ENCODE data around the gene PCDHGA9.
"Not testable (repeated sequence)": the region's sequence is repeated elsewhere in the genome, so short reads cannot be mapped to it uniquely, and the experiment has no call there.

Gene PCDHGA9

GRCh38 chr5:141373673-141374317, 28.8 kb upstream of the PCDHGA9 start, which contains the start of gene PCDHGA6:
Gene PCDHGA6, plus strand, starts transcription at chr5:141373891. Its CDS starts 193 bp downstream, at chr5:141374084.
- no peak for DNase-seq (ENCODE audit: insufficient read length, low spot score)
- TF ChIP-seq, protein P1, sequence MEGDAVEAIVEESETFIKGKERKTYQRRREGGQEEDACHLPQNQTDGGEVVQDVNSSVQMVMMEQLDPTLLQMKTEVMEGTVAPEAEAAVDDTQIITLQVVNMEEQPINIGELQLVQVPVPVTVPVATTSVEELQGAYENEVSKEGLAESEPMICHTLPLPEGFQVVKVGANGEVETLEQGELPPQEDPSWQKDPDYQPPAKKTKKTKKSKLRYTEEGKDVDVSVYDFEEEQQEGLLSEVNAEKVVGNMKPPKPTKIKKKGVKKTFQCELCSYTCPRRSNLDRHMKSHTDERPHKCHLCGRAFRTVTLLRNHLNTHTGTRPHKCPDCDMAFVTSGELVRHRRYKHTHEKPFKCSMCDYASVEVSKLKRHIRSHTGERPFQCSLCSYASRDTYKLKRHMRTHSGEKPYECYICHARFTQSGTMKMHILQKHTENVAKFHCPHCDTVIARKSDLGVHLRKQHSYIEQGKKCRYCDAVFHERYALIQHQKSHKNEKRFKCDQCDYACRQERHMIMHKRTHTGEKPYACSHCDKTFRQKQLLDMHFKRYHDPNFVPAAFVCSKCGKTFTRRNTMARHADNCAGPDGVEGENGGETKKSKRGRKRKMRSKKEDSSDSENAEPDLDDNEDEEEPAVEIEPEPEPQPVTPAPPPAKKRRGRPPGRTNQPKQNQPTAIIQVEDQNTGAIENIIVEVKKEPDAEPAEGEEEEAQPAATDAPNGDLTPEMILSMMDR (IDR thresholded peaks at IDR 0.05; ENCODE audit: insufficient read depth, missing control alignments): peak; percentile 11
- no peak for FAIRE-seq

GRCh38 chr5:141374627-141375026, 28.0 kb upstream of the PCDHGA9 start:
- DNase-seq (ENCODE audit: insufficient read length, low spot score): no peak
- FAIRE-seq: no peak
- TF ChIP-seq, protein P1 (IDR thresholded peaks at IDR 0.05; ENCODE audit: insufficient read depth, missing control alignments): no peak

DNA sequence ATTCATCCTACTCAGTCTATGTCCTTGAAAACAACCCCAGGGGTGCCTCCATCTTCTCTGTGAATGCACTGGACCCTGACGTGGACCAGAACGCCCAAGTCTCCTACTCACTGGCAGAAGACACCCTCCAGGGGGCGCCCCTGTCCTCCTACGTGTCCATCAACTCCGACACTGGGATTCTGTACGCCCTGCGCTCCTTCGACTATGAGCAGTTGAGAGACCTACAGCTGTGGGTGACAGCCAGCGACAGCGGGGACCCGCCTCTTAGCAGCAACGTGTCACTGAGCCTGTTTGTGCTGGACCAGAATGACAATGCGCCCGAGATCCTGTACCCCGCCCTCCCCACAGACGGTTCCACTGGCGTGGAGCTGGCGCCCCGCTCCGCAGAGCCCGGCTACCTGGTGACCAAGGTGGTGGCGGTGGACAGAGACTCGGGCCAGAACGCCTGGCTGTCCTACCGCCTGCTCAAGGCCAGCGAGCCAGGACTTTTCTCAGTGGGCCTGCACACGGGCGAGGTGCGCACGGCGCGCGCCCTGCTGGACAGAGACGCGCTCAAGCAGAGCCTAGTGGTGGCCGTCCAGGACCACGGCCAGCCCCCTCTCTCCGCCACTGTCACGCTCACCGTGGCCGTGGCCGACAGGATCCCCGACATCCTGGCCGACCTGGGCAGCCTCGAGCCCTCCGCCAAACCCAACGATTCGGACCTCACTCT, 27.0 kb upstream of the PCDHGA9 start:
- not testable (repeated sequence) for DNase-seq (ENCODE audit: insufficient read length, low spot score); FAIRE-seq

- DNase-seq (ENCODE audit: insufficient read length, low spot score) (no peak), FAIRE-seq (no peak)
- TF ChIP-seq, protein P1 (IDR thresholded peaks at IDR 0.05; ENCODE audit: insufficient read depth, missing control alignments): no peak
Observed at GRCh38 chr5:141382469-141383294, 19.9 kb upstream of the PCDHGA9 start, which contains the start of gene PCDHGA7. Gene PCDHGA7, plus strand, starts transcription at chr5:141382742. Its CDS starts 158 bp downstream, at chr5:141382900.

GRCh38 chr5:141383345-141383744, 19.2 kb upstream of the PCDHGA9 start:
- DNase-seq (ENCODE audit: insufficient read length, low spot score) (no peak), FAIRE-seq (no peak)
- TF ChIP-seq, protein P1 (IDR thresholded peaks at IDR 0.05; ENCODE audit: insufficient read depth, missing control alignments): no peak

DNA sequence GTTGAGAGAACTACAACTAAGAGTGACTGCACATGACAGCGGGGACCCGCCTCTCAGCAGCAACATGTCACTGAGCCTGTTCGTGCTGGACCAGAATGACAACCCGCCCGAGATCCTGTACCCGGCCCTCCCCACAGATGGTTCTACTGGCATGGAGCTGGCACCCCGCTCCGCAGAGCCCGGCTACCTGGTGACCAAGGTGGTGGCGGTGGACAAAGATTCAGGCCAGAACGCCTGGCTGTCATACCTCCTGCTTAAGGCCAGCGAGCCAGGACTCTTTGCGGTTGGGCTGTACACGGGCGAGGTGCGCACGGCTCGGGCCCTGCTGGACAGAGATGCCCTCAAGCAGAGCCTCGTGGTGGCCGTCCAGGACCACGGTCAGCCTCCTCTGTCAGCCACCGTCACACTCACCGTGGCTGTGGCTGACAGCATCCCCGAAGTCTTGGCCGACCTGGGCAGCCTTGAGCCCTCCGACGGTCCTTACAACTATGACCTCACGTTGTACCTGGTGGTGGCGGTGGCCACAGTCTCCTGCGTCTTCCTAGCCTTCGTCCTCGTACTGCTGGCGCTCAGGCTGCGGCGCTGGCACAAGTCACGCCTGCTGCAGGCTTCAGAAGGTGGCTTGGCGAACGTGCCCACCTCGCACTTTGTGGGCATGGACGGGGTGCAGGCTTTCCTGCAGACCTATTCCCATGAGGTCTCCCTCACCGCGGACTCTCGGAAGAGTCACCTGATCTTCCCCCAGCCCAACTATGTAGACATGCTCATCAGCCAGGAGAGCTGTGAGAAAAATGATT, 17.9 kb upstream of the PCDHGA9 start:
- TF ChIP-seq, protein P1 (IDR thresholded peaks at IDR 0.05; ENCODE audit: insufficient read depth, missing control alignments): no peak
- no peak for FAIRE-seq

GRCh38 chr5:141387557-141388311, 14.8 kb upstream of the PCDHGA9 start, which contains the start of gene PCDHGB4:
Gene PCDHGB4, plus strand, starts transcription at chr5:141387698. Its CDS starts 187 bp downstream, at chr5:141387885.
- FAIRE-seq; DNase-seq (ENCODE audit: insufficient read length, low spot score): not testable (repeated sequence)

More for the DNA sequence above, 17.9 kb upstream of the PCDHGA9 start:
- no peak for DNase-seq (ENCODE audit: insufficient read length, low spot score)

All from D721Med (cell line).